NT2/D1 (cell line): ENCODE measurements around the gene TMEM121B.

Experiments used
- DNase-seq: peaks from one replicate; pipeline ENCODE4 v3.0.0-alpha.2; 2011; ENCODE audit warnings: low read depth, low spot score
- H3K27me3 ChIP-seq: 2 replicates; pipeline ENCODE4 v1.6.0; 2011; ENCODE audit warnings: mild to moderate bottlenecking; ENCODE audit not compliant: insufficient read length, insufficient read depth
- H3K36me3 ChIP-seq: 2 replicates; pipeline ENCODE4 v1.6.1; 2011; ENCODE audit warnings: mild to moderate bottlenecking, low read length, mixed read lengths; ENCODE audit not compliant: insufficient read depth, insufficient read length
- H3K4me1 ChIP-seq: 2 replicates; pipeline ENCODE4 v1.5.1; 2011; ENCODE audit not compliant: insufficient read depth, insufficient read length
- H3K4me3 ChIP-seq: 2 replicates; pipeline ENCODE4 v1.5.1; 2011; ENCODE audit warnings: low read depth; ENCODE audit not compliant: insufficient read length
- H3K9ac ChIP-seq: 2 replicates; pipeline ENCODE4 v1.6.0; 2011; ENCODE audit warnings: low read depth; ENCODE audit not compliant: insufficient read length
- H3K9me3 ChIP-seq: 2 replicates; pipeline ENCODE4 v1.5.1; 2011; ENCODE audit warnings: mild to moderate bottlenecking, low read length; ENCODE audit not compliant: insufficient read depth
- SUZ12 ChIP-seq: IDR thresholded peaks from 2 replicates; pipeline ENCODE4 v1.6.1; 2011; ENCODE audit not compliant: insufficient read length, insufficient read depth; ENCODE audit errors: extremely low read depth
- YY1 ChIP-seq: IDR thresholded peaks from 2 replicates; pipeline ENCODE4 v1.6.1; 2011; ENCODE audit not compliant: insufficient read length, insufficient read depth
- ZNF274 ChIP-seq: IDR thresholded peaks from 2 replicates; pipeline ENCODE4 v1.6.1; 2011; ENCODE audit warnings: mild to moderate bottlenecking, low read depth, low read length

TMEM121B gene

DNA sequence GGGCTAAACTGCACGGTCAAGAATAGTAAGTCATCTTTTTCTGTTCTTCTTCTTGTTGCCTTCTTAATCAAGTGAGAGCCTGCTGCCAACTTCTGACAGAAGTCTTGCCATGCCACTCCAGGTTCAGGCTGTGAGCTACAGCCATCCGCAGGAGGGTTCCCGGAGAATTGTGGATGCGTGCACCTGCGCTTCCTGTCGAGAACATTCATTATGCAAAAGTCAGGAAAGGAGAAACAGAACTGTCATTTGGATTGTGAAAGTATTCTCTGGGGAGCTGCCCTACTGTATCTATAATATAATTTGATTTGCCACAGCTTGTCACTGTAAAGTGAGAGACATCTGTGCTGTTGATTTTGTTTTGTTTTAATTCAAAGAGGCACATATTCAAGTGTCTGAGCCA, 24.1 kb downstream of the TMEM121B start:
- Histone ChIP-seq H3K4me1 (no peaks in the 10 kb centered on the region), H3K9me3 (no peaks in the 10 kb centered on the region), H3K27me3 (no peaks in the 10 kb centered on the region), H3K4me3 (no peak overlapping the region), H3K36me3 (peaks cover 41% of the 10 kb centered on the region), H3K9ac (no peak overlapping the region)
- TF ChIP-seq SUZ12 = no peak
- no peak for TF ChIP-seq ZNF274
- no peak for TF ChIP-seq YY1
- no peak for DNase-seq

DNA sequence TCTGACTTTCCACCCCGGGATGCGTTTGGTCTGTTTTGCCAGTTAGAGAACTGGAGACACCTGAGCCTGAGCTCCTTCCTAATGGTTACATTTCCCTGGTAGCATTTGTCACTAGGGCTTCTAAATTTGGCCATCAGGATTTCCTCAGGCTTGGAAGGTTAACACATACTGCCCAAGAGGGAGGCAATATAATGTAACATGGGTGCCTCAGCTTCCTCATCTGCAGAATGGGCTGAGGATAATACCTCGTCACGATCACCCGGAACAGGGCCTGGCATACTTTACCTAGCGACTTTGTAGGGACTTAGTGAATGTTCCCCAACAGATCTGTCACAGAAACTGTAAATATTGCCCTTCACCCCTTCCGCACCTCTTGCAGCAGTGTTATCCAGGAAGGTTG, 25.1 kb downstream of the TMEM121B start:
- Histone ChIP-seq H3K9me3 (no peaks in the 10 kb centered on the region), H3K4me1 (no peaks in the 10 kb centered on the region), H3K36me3 (peaks cover 34% of the 10 kb centered on the region), H3K27me3 (no peaks in the 10 kb centered on the region), H3K4me3 (no peak overlapping the region), H3K9ac (no peak overlapping the region)
- DNase-seq = no peak
- TF ChIP-seq SUZ12 = no peak
- no peak for TF ChIP-seq ZNF274
- no peak for TF ChIP-seq YY1

DNA sequence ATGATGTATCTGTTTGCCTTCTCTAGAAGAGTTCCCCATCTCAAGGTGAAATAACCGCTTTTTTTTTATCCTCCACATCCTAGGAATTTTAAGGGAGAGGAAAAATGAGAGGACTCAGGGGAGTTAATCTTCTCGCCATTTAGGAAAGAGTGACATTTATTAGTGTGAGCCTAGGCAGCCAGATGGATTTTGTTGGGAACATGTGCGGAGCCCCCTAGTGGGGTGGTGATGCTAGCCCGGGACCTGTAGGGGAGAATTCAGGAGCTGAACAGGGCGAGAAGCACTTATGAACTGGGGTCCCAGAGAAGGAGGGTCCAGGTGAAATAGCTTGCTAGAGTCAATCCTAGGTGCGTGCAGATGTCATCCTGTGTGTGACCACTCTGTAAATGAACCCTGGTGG, 25.6 kb downstream of the TMEM121B start:
- TF ChIP-seq SUZ12 (no peak), ZNF274 (no peak), YY1 (no peak)
- no peak for DNase-seq
- peaks cover 31% of the 10 kb centered on the region for H3K36me3 ChIP-seq
- no peaks in the 10 kb centered on the region for H3K9me3 ChIP-seq
- no peaks in the 10 kb centered on the region for H3K27me3 ChIP-seq
- no peak overlapping the region for H3K9ac ChIP-seq
- no peak overlapping the region for H3K4me3 ChIP-seq
- H3K4me1 ChIP-seq = no peaks in the 10 kb centered on the region

DNA sequence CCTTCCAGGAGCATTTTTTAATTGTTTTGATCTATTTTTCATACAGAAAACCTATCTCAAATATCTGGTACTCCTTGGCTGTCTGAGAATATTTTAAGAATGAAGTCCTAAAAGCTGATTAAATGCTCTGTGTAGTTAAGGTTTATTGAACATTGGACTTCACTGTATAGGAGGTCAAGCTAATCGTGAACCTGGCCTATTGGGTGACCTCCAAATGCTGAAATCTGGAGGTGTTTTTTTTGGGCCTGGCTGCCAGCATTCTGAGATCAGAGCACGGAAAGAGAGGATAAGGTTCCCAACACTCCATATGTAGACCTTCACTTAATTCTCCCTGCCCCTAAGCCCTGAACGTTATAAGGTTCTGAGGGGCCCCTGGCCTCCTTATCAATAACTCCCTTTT, 28.1 kb downstream of the TMEM121B start:
- H3K9me3 ChIP-seq = no peaks in the 10 kb centered on the region
- no peaks in the 10 kb centered on the region for H3K4me1 ChIP-seq
- DNase-seq = no peak
- no peak overlapping the region for H3K9ac ChIP-seq
- H3K36me3 ChIP-seq = peaks cover 6% of the 10 kb centered on the region
- H3K27me3 ChIP-seq = no peaks in the 10 kb centered on the region
- H3K4me3 ChIP-seq = no peak overlapping the region
- TF ChIP-seq YY1 = no peak
- TF ChIP-seq SUZ12 = no peak
- TF ChIP-seq ZNF274 = no peak

DNA sequence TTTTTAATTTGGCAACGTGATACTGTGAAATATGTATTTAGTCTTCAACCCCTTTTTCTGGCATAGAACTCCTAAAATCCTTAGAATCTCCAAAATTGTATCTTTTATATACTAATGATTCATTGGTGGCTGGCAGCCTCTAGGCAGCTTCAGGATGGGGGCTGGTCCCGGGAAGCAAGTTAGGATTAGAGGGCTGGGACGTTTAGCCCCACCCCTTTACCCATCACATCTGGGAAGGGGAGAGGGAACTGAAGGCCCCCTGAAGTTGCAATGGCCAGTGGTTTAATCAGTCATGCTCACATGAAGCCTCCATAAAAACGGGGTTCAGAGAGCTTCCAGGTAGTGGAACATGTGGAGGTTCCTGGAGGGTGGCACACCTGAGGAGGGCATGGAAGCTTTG, 29.3 kb downstream of the TMEM121B start:
- no peak for TF ChIP-seq ZNF274
- TF ChIP-seq SUZ12 = no peak
- no peak for TF ChIP-seq YY1
- Histone ChIP-seq H3K9me3 (no peaks in the 10 kb centered on the region), H3K4me3 (no peak overlapping the region), H3K27me3 (peaks cover 9% of the 10 kb centered on the region), H3K9ac (no peak overlapping the region), H3K36me3 (no peaks in the 10 kb centered on the region), H3K4me1 (no peaks in the 10 kb centered on the region)
- DNase-seq = no peak

DNA sequence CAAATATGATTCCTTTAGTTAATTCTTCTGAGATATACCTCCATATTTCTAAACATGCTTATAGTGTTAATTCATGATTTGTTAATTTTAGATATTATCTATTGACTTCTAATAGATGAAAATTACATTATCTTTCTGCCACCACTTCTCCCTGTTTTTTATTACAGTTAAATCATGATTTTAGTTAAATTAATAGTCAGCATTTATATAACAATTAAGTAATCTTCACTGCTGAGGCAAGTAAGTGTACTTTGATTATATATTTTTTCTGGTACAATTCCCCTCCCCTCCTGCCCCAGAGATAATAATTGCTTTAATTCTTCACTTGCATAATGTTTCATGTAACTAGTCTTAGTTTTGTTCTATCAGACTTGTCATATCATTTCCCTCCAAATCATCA, 30.6 kb downstream of the TMEM121B start:
- Histone ChIP-seq H3K36me3 (no peaks in the 10 kb centered on the region), H3K9me3 (no peaks in the 10 kb centered on the region), H3K4me1 (no peaks in the 10 kb centered on the region), H3K27me3 (peaks cover 22% of the 10 kb centered on the region), H3K9ac (no peak overlapping the region), H3K4me3 (no peak overlapping the region)
- DNase-seq = no peak
- TF ChIP-seq SUZ12 (no peak), ZNF274 (no peak), YY1 (no peak)

DNA sequence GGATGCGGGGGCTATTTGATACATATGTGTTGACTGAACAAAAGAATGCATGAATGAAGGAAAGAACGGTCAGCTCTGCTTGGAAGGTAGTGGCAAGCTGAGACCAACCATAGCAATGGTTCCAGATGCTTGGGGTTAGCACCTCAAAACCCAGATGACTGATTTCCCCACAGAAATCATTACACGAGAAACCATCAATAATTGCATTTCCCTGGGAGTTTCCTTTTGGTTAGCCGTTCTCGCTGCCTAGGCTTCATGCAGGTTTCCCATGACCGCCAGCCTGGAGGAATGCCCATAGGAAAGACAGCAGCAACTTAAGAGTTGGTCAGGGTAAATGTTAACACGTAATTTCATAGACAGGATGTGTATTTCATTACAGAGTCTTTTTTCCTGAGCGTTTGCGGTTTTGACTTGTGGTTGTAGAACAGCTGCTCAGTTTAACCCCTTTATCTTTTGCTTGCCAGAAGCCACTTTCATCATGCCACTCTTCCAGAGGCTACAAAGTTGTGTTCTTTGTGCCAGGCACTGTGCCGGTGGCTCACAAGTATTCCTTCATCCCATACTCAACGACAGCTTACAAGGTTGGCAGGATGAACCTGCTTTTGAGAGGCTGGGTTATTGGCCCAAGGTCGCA, 33.5 kb downstream of the TMEM121B start:
- no peak overlapping the region for H3K9ac ChIP-seq
- H3K4me1 ChIP-seq = no peaks in the 10 kb centered on the region
- no peaks in the 10 kb centered on the region for H3K9me3 ChIP-seq
- H3K36me3 ChIP-seq = no peaks in the 10 kb centered on the region
- no peak for DNase-seq
- H3K4me3 ChIP-seq = no peak overlapping the region
- peaks cover 30% of the 10 kb centered on the region for H3K27me3 ChIP-seq
- TF ChIP-seq SUZ12 (no peak), ZNF274 (no peak), YY1 (no peak)
